Measurements from ENCODE around the gene TEP1.
A peak's percentile ranks its signal among the peaks of the same experiment; 100 is the strongest.
"Not testable (repeated sequence)": the region's sequence is repeated elsewhere in the genome, so short reads cannot be mapped to it uniquely, and the experiment has no call there.

TEP1 gene

GRCh38 chr14:20343862-20344220, 69.5 kb downstream of the TEP1 start:
- intact Hi-C loops (cut with DNase I; ENCODE audit: low total_unique reads), result loop anchor here (5.0 kb wide), 2 partner anchors 118 to 268 kb away; partner anchors contain the start of gene PIP4P1
- Histone ChIP-seq H3K9me3 (no peaks in the 10 kb centered on the region), H3K36me3 (peaks cover 0 to 37% (median 14%) of the 10 kb centered on the region in 3 donors), H3K27me3 (no peaks in the 10 kb centered on the region), H3K4me3 (peak overlapping the region; percentile 71 to 72), H3K4me1 (peaks cover 0 to 12% (median 7%) of the 10 kb centered on the region in 4 donors), H3K27ac (peak overlapping the region; percentile 82 to 90)
- TF ChIP-seq CTCF (IDR thresholded peaks at IDR 0.05), result no peak
- DNase-seq, result no peak

GRCh38 chr14:20343092-20343861, 70.0 kb downstream of the TEP1 start, which contains the start of gene PARP2:
Gene PARP2, plus strand, starts transcription at chr14:20343635. Its CDS starts 7 bp downstream, at chr14:20343642.
- DNase-seq, result peak; percentile 97 to 98
- Histone ChIP-seq H3K27me3 (no peaks in the 10 kb centered on the region), H3K4me1 (peaks cover 0 to 12% (median 7%) of the 10 kb centered on the region in 4 donors), H3K27ac (peak within 1 kb of the TSS; percentile 82 to 90), H3K36me3 (peaks cover 0 to 33% (median 14%) of the 10 kb centered on the region in 3 donors), H3K4me3 (peak within 1 kb of the TSS; percentile 71 to 72), H3K9me3 (no peaks in the 10 kb centered on the region)
- intact Hi-C loops (cut with DNase I; ENCODE audit: low total_unique reads), result loop anchor here (5.0 kb wide), 2 partner anchors 119 to 269 kb away; partner anchors contain the start of gene PIP4P1
- TF ChIP-seq CTCF (IDR thresholded peaks at IDR 0.05), result no peak

- peak overlapping the region; percentile 71 to 72 for H3K4me3 ChIP-seq
- H3K27ac ChIP-seq, result peak overlapping the region; percentile 82 to 90
Observed at GRCh38 chr14:20341646-20342045, 71.7 kb downstream of the TEP1 start.

GRCh38 chr14:20341032-20341431, 72.3 kb downstream of the TEP1 start:
- H3K27me3 ChIP-seq, H3K9me3 ChIP-seq, H3K4me3 ChIP-seq, DNase-seq, H3K27ac ChIP-seq: not testable (repeated sequence)
- intact Hi-C loops (cut with DNase I; ENCODE audit: low total_unique reads), result loop anchor here (5.0 kb wide), 2 partner anchors 121 to 271 kb away; partner anchors contain the start of gene PIP4P1
- Histone ChIP-seq H3K36me3 (peaks cover 0 to 12% (median 4%) of the 10 kb centered on the region in 3 donors), H3K4me1 (peaks cover 0 to 12% (median 7%) of the 10 kb centered on the region in 4 donors)

More at GRCh38 chr14:20341646-20342045, 71.7 kb downstream of the TEP1 start:
- Histone ChIP-seq H3K27me3 (no peaks in the 10 kb centered on the region), H3K9me3 (no peaks in the 10 kb centered on the region), H3K4me1 (peaks cover 0 to 12% (median 7%) of the 10 kb centered on the region in 4 donors), H3K36me3 (peaks cover 0 to 18% (median 7%) of the 10 kb centered on the region in 3 donors)
- no peak for DNase-seq
- intact Hi-C loops (cut with DNase I; ENCODE audit: low total_unique reads), result loop anchor here (5.0 kb wide), 2 partner anchors 121 to 271 kb away; partner anchors contain the start of gene PIP4P1
- no peak for TF ChIP-seq CTCF (IDR thresholded peaks at IDR 0.05)

GRCh38 chr14:20334017-20334416, 79.3 kb downstream of the TEP1 start:
- Histone ChIP-seq H3K4me3 (no peak overlapping the region), H3K9me3 (no peaks in the 10 kb centered on the region), H3K36me3 (peaks cover 0 to 2% (median under 1%) of the 10 kb centered on the region in 3 donors), H3K27me3 (no peaks in the 10 kb centered on the region), H3K27ac (peak overlapping the region; percentile 82 to 86), H3K4me1 (peaks cover 0 to 35% (median 12%) of the 10 kb centered on the region in 4 donors)
- no peak for DNase-seq
- intact Hi-C loops (cut with DNase I; ENCODE audit: low total_unique reads), result no loop called here
- TF ChIP-seq CTCF (IDR thresholded peaks at IDR 0.05), result no peak

- no peak for DNase-seq
- H3K9me3 ChIP-seq, result no peaks in the 10 kb centered on the region
- no peaks in the 10 kb centered on the region for H3K27me3 ChIP-seq
- H3K27ac ChIP-seq, result peak overlapping the region; percentile 82 to 86
- H3K4me3 ChIP-seq, result peak overlapping the region; percentile 64 to 66
- H3K36me3 ChIP-seq, result peaks cover 0 to 7% (median 6%) of the 10 kb centered on the region in 3 donors
- TF ChIP-seq CTCF (IDR thresholded peaks at IDR 0.05), result no peak
- intact Hi-C loops (cut with DNase I; ENCODE audit: low total_unique reads), result no loop called here
- H3K4me1 ChIP-seq, result peaks cover 0 to 41% (median 12%) of the 10 kb centered on the region in 4 donors
Observed at GRCh38 chr14:20333494-20333841, 79.8 kb downstream of the TEP1 start.

Measured in tibial artery (tissue), 4 donors.